Activated CD4-positive, alpha-beta T cell treated with anti-CD3 and anti-CD28 coated beads for 24 hours (primary cell): ENCODE data around the gene FOXF1.

Experiments
- DNase-seq, 2 donors: peaks; one replicate each; pipeline ENCODE4 v3.0.0-alpha.2; 2020; ENCODE audit warnings: low read depth in 2 of 2

The FOXF1 gene

GRCh38 chr16:86504315-86505184, 5.8 kb upstream of the FOXF1 start:
- no peak for DNase-seq

- DNase-seq = no peak
These were observed 5.0 kb upstream of the FOXF1 start for GRCh38 chr16:86505185-86505898.

GRCh38 chr16:86505899-86506864, 4.1 kb upstream of the FOXF1 start:
- no peak for DNase-seq

- no peak for DNase-seq
These were observed 2.9 kb upstream of the FOXF1 start for GRCh38 chr16:86507173-86508027.

- no peak for DNase-seq
These were observed 2.0 kb upstream of the FOXF1 start for GRCh38 chr16:86508028-86508946.

- DNase-seq = no peak
These were observed 1.2 kb upstream of the FOXF1 start for GRCh38 chr16:86508947-86509758.

- no peak for DNase-seq
These were observed 415 bp upstream of the FOXF1 start for GRCh38 chr16:86509759-86510464.

GRCh38 chr16:86511317-86512161, 1.2 kb downstream of the FOXF1 start:
- no peak for DNase-seq

GRCh38 chr16:86512301-86512859, 2.1 kb downstream of the FOXF1 start:
- DNase-seq = no peak

GRCh38 chr16:86512860-86513470, 2.6 kb downstream of the FOXF1 start:
- no peak for DNase-seq

GRCh38 chr16:86513471-86514277, 3.3 kb downstream of the FOXF1 start:
- DNase-seq = no peak

- no peak for DNase-seq
These were observed 4.4 kb downstream of the FOXF1 start for GRCh38 chr16:86514481-86515376.

GRCh38 chr16:86515413-86515776, 5.1 kb downstream of the FOXF1 start:
- DNase-seq = no peak

GRCh38 chr16:86515777-86516622, 5.7 kb downstream of the FOXF1 start:
- DNase-seq = no peak
